Heart left ventricle (tissue), 16 donors: ENCODE results near the gene AREL1. TPM values are rescaled to one million over a fixed set of nuclear protein-coding genes. Genes with fewer than 3 reads are reported as not detected.
A peak's percentile ranks its signal among the peaks of the same experiment; 100 is the strongest.

ENCODE experiments used
- ATAC-seq, 4 donors: fragments of 200-7000 bp; cut with Tn5 transposase; one replicate each; pipeline ENCODE4 v1.9.1; 2020 to 2022; ENCODE audit warnings: moderate library complexity in 4 of 4, mild to moderate bottlenecking in 3 of 4, moderate number of reproducible peaks in 1 of 4
- DNase-seq, 5 donors: peaks; one replicate each; pipeline ENCODE4 v3.0.0-alpha.2; 2020
- H3K27ac ChIP-seq, 12 donors: fragments of 200-600 bp; sonication (generic) in 4 of 12; one replicate each; pipeline versions ENCODE4 v1.5.0 to v1.8.0; 2016 to 2022; ENCODE audit warnings: mild to moderate bottlenecking in 2 of 12
- H3K27me3 ChIP-seq, 9 donors: fragments of 200-600 bp; sonication (generic) in 2 of 9; one replicate each; pipeline versions ENCODE4 v1.5.1 to v1.8.0; 2016 to 2022; ENCODE audit warnings: mild to moderate bottlenecking in 3 of 9
- H3K36me3 ChIP-seq, 9 donors: fragments of 200-600 bp; sonication (generic) in 2 of 9; one replicate each; pipeline versions ENCODE4 v1.5.0 to v1.8.0; 2018 to 2022; ENCODE audit warnings: mild to moderate bottlenecking in 2 of 9
- H3K4me1 ChIP-seq, 12 donors: fragments of 200-600 bp; sonication (generic) in 4 of 12; one replicate each; pipeline versions ENCODE4 v1.5.0 to v1.8.0; 2016 to 2022; ENCODE audit warnings: mild to moderate bottlenecking in 3 of 12
- H3K4me3 ChIP-seq, 12 donors: fragments of 200-600 bp; sonication (generic) in 4 of 12; one replicate each; pipeline versions ENCODE4 v1.5.0 to v1.8.0; 2017 to 2022; ENCODE audit warnings: mild to moderate bottlenecking in 9 of 12, moderate library complexity in 4 of 12
- H3K9me3 ChIP-seq, 12 donors: fragments of 200-600 bp; sonication (generic) in 4 of 12; one replicate each; pipeline versions ENCODE4 v1.5.0 to v1.8.0; 2016 to 2022; ENCODE audit warnings: mild to moderate bottlenecking in 1 of 12
- CTCF ChIP-seq, 12 donors: fragments of 200-600 bp; sonication (generic) in 4 of 12; IDR thresholded peaks; one replicate each; pipeline versions ENCODE4 v1.5.0 to v1.8.0; 2018 to 2022; ENCODE audit warnings: antibody characterized with exemption in 12 of 12, mild to moderate bottlenecking in 5 of 12
- POLR2A ChIP-seq, 2 donors: fragments of 450-650 bp; IDR thresholded peaks; one replicate each; pipeline ENCODE4 v1.6.1; 2017; ENCODE audit warnings: antibody characterized with exemption in 2 of 2, mild to moderate bottlenecking in 2 of 2, moderate library complexity in 2 of 2
- WGBS, 4 donors: extraction: QIAGEN DNeasy Blood & Tissue Kit in 2 of 4; methylation state at CpG; one replicate each; pipeline versions ENCODE4 v1.1.5 to v1.1.7; 2013 to 2018; 5-methylcytosine and 5-hydroxymethylcytosine counted together
- intact Hi-C, 10 donors: fragments of 100-400 bp; cut with DNase I; formaldehyde crosslinking; loops; one replicate each; pipeline versions ENCODE4 v1.11.1 to v1.14.2; 2022
- polyA plus RNA-seq, 2 donors: library from polyadenylated mRNA; stranded (reverse); fragments of 200-250 nt; gene quantifications; one replicate each; pipeline ENCODE4 v1.2.3, GENCODE V29; 2013
- total RNA-seq, 9 donors: library from RNA; depleted of rRNA in 2 of 9; stranded (reverse); fragments of >200 nt in 2 of 9; fragmentation: NEBNext Ultra II Directional in 3 of 9; extraction: Animal tissue kit (Norgen Biotek cat#: 25700) in 3 of 9; gene quantifications; one replicate each; pipeline versions ENCODE4 v1.1.0 to v1.2.4, GENCODE V29; 2016 to 2023
- donor health status: ischemic (EF 13 %, LVEDD 7.1; RV severe dilation, severe dysfunction).
- donor health status: healthy with polysubstance abuse.
- donor health status: DM: no; HTN: yes; CAD: no.
- donor health status: DM: no; HTN: no; CAD: no.
- donor health status: ischemic (EF 25% LVEDD 6.9; RV normal size, moderate dysfunction).
- donor health status: ischemic (EF 25% LVEDD 5.7; RV mildly dilated, moderate dysfunction).
- donor health status: healthy.
- donor health status: DM: yes; HTN: yes; CAD: no.
- donor health status: ischemic (EF 35%, LVEDD 5.7; RV mildly dilated, moderate dysfunction).
- donor health status: nonischemic (EF 11% LVEDD 7.7; RV severe dilation, severe dysfunction).
- donor health status: DM: yes; HTN: yes; CAD: no.
- donor health status: PGD.
- donor health status: ischemic (EF 29% LVEDD 5.4; RV normal size, mild dysfunction).
- donor health status: nonischemic (EF 23%, LVEDD 6.1; RV moderate dilation, normal function).

The AREL1 gene
- total and polyA plus RNA-seq, 11 donors, result 7.8 to 30.9 (median 22.2) TPM

DNA sequence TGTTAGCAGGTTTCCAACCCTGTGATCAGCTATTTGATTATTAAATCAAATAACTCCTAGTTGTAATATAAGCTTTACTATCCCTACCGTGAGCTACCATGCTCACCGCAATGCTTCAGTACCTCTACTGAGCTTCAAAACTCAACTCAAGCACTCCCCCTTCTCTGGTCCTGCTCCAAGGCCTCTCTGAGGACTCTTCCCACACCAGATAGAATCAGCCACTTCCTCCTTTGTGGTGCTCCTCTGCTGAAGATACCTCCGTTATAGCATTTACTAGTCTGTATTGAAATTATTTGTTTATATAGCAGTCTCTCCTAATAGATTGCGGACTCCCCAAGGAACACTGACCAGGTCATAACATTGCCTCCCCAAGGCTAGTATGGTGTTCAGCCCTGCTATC, 17.5 kb downstream of the AREL1 start:
- intact Hi-C loops, result no loop called here
- 91 to 99% (median 92%) methylated on average over 4 of the region's 4 CpGs for WGBS, 4 donors
- Histone ChIP-seq H3K4me3 (no peak overlapping the region), H3K27me3 (no peaks in the 10 kb centered on the region), H3K27ac (no peak overlapping the region), H3K4me1 (peaks cover 0 to 30% (median 12%) of the 10 kb centered on the region in 12 donors), H3K9me3 (no peaks in the 10 kb centered on the region), H3K36me3 (peaks cover 0 to 29% (median 21%) of the 10 kb centered on the region in 9 donors)
- no peak for ATAC-seq
- DNase-seq, result no peak
- TF ChIP-seq POLR2A (IDR thresholded peaks at IDR 0.05) (no peak), CTCF (IDR thresholded peaks at IDR 0.05) (no peak)

- intact Hi-C loops, result no loop called here
- ATAC-seq, result no peak
- Histone ChIP-seq H3K9me3 (no peaks in the 10 kb centered on the region), H3K27me3 (no peaks in the 10 kb centered on the region), H3K36me3 (peaks cover 0 to 49% (median 38%) of the 10 kb centered on the region in 9 donors), H3K4me3 (no peak overlapping the region), H3K4me1 (peaks cover 0 to 31% (median 12%) of the 10 kb centered on the region in 12 donors), H3K27ac (no peak overlapping the region)
- DNase-seq, result no peak
- 94 to 98% (median 98%) methylated on average over 3 of the region's 3 CpGs for WGBS, 4 donors
- TF ChIP-seq POLR2A (IDR thresholded peaks at IDR 0.05), result no peak
- no peak for TF ChIP-seq CTCF (IDR thresholded peaks at IDR 0.05)
Measured at GRCh38 chr14:74693191-74693590, 19.7 kb downstream of the AREL1 start.

DNA sequence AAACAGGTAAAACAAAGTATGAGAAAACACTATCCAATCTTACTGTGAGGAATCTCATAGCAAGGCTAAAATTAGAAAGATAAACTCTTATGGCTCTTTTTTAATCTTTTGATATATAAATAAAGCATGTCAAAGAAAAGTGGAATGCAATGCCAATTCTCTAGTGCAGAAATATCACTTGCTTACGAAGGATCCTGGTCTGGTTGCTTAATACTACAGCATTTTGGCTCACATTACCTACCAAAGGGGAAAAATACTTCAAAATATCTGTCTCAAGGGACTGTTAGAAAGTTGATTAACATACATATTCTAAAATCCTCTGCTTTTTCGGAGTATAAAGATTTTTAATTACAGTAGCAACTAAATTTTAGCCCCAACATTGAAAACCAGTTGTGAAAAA, 21.4 kb downstream of the AREL1 start:
- DNase-seq (no peak), ATAC-seq (no peak)
- Histone ChIP-seq H3K27ac (peak overlapping the region in 10 of 12 donors; percentile 1 to 53 (median 16)), H3K27me3 (no peaks in the 10 kb centered on the region), H3K36me3 (peaks cover 0 to 60% (median 47%) of the 10 kb centered on the region in 9 donors), H3K4me3 (no peak overlapping the region), H3K9me3 (no peaks in the 10 kb centered on the region), H3K4me1 (peaks cover 0 to 36% (median 14%) of the 10 kb centered on the region in 12 donors)
- intact Hi-C loops, result no loop called here
- TF ChIP-seq CTCF (IDR thresholded peaks at IDR 0.05) (no peak), POLR2A (IDR thresholded peaks at IDR 0.05) (no peak)
- WGBS, 4 donors, result 61 to 71% (median 63%) methylated on average over 2 of the region's 2 CpGs

- H3K9me3 ChIP-seq, result no peaks in the 10 kb centered on the region
- TF ChIP-seq POLR2A (IDR thresholded peaks at IDR 0.05) (no peak), CTCF (IDR thresholded peaks at IDR 0.05) (no peak)
- ATAC-seq (peak in 1 of 4 donors; percentile 53), DNase-seq (no peak)
- intact Hi-C loops, result no loop called here
- no peak overlapping the region for H3K4me3 ChIP-seq
- H3K27me3 ChIP-seq, result no peaks in the 10 kb centered on the region
- H3K36me3 ChIP-seq, result peaks cover 0 to 97% (median 87%) of the 10 kb centered on the region in 9 donors
- peak overlapping the region in 1 of 12 donors; percentile 2 for H3K27ac ChIP-seq
- WGBS, 4 donors, result 45 to 58% (median 50%) methylated on average over 3 of the region's 3 CpGs
- peaks cover 0 to 30% (median 9%) of the 10 kb centered on the region in 12 donors for H3K4me1 ChIP-seq
Measured at GRCh38 chr14:74685921-74686678, 26.8 kb downstream of the AREL1 start.
